WTC11 (cell line): ENCODE results near the gene ZNF311. TPM values are rescaled to one million over a fixed set of nuclear protein-coding genes. Genes with fewer than 3 reads are reported as not detected.

ENCODE experiments used
- ATAC-seq: fragments of 200-7000 bp; cut with Tn5 transposase; 2 replicates; pipeline ENCODE4 v1.10.0; 2021; ENCODE audit warnings: mild to moderate bottlenecking, moderate library complexity
- CTCF ChIA-PET: fragments of 300-600 bp; sonication (Branson Sonifier 250); formaldehyde crosslinking; loops from one replicate; lab custom pipeline; 2021; ENCODE audit warnings: antibody characterized with exemption; lab: Charles Lee
- POLR2A ChIA-PET: fragments of 350-600 bp; sonication (Branson Sonifier 250); formaldehyde crosslinking; loops from one replicate; lab custom pipeline; 2021; ENCODE audit warnings: antibody characterized with exemption; lab: Charles Lee
- DNase-seq: peaks from one replicate; pipeline ENCODE4 v3.0.0; 2021; ENCODE audit warnings: low spot score
- H3K27ac Mint-ChIP-seq: 2 replicates; pipeline ENCODE4 v1.8.0; 2021; ENCODE audit warnings: mixed read lengths
- H3K27me3 Mint-ChIP-seq: 2 replicates; pipeline ENCODE4 v1.8.0; 2021; ENCODE audit warnings: low read depth, mild to moderate bottlenecking, moderate library complexity, mixed read lengths
- H3K36me3 Mint-ChIP-seq: 2 replicates; pipeline ENCODE4 v1.8.0; 2021; ENCODE audit warnings: mixed read lengths
- H3K4me1 Mint-ChIP-seq: 2 replicates; pipeline ENCODE4 v1.8.0; 2022; ENCODE audit warnings: mixed read lengths
- H3K4me3 Mint-ChIP-seq: 2 replicates; pipeline ENCODE4 v1.8.0; 2021; ENCODE audit warnings: mild to moderate bottlenecking, moderate library complexity, mixed read lengths
- H3K9me3 Mint-ChIP-seq: 2 replicates; pipeline ENCODE4 v1.8.0; 2021; ENCODE audit warnings: mixed read lengths
- CREM ChIP-seq: sonication (generic); formaldehyde crosslinking; IDR thresholded peaks from 2 replicates; pipeline ENCODE4 v1.8.1; 2022; ENCODE audit warnings: mild to moderate bottlenecking, missing genetic modification reagents, moderate library complexity
- FOXJ3 ChIP-seq: sonication (generic); formaldehyde crosslinking; IDR thresholded peaks from 2 replicates; pipeline ENCODE4 v1.9.0; 2021; ENCODE audit warnings: missing genetic modification reagents, mild to moderate bottlenecking, borderline replicate concordance
- FOXP4 ChIP-seq: sonication (generic); formaldehyde crosslinking; IDR thresholded peaks from 2 replicates; pipeline ENCODE4 v1.8.0; 2022; ENCODE audit warnings: mild to moderate bottlenecking, missing genetic modification reagents
- HMGXB4 ChIP-seq: sonication (generic); formaldehyde crosslinking; IDR thresholded peaks from 2 replicates; pipeline ENCODE4 v1.8.1; 2023; ENCODE audit warnings: mild to moderate bottlenecking, moderate library complexity, missing genetic modification reagents
- MYBL2 ChIP-seq: sonication (generic); formaldehyde crosslinking; IDR thresholded peaks from 2 replicates; pipeline ENCODE4 v1.8.1; 2023; ENCODE audit warnings: mild to moderate bottlenecking, moderate library complexity, missing genetic modification reagents
- NFE2L1 ChIP-seq: sonication (generic); formaldehyde crosslinking; IDR thresholded peaks from 2 replicates; pipeline ENCODE4 v1.8.1; 2023; ENCODE audit warnings: missing genetic modification reagents
- PREB ChIP-seq: sonication (generic); formaldehyde crosslinking; IDR thresholded peaks from 2 replicates; pipeline ENCODE4 v1.8.1; 2022; ENCODE audit warnings: mild to moderate bottlenecking, missing genetic modification reagents, moderate library complexity, borderline replicate concordance
- SMAD3 ChIP-seq: sonication (generic); formaldehyde crosslinking; IDR thresholded peaks from 2 replicates; pipeline ENCODE4 v1.8.0; 2022; ENCODE audit warnings: missing genetic modification reagents, mild to moderate bottlenecking, borderline replicate concordance
- SP1 ChIP-seq: sonication (generic); formaldehyde crosslinking; conservative IDR thresholded peaks from 2 replicates; pipeline ENCODE4 v1.8.1; 2022; ENCODE audit warnings: missing genetic modification reagents
- TP53 ChIP-seq: sonication (generic); formaldehyde crosslinking; IDR thresholded peaks from 2 replicates; pipeline ENCODE4 v1.8.1; 2023; ENCODE audit warnings: mild to moderate bottlenecking, missing genetic modification reagents
- USF2 ChIP-seq: sonication (generic); formaldehyde crosslinking; IDR thresholded peaks from 2 replicates; pipeline ENCODE4 v1.8.1; 2023; ENCODE audit warnings: mild to moderate bottlenecking, missing genetic modification reagents, moderate library complexity
- ZBTB43 ChIP-seq: sonication (generic); formaldehyde crosslinking; IDR thresholded peaks from 2 replicates; pipeline ENCODE4 v1.8.1; 2023; ENCODE audit warnings: mild to moderate bottlenecking, missing genetic modification reagents
- ZNF219 ChIP-seq: sonication (generic); formaldehyde crosslinking; IDR thresholded peaks from 2 replicates; pipeline ENCODE4 v1.8.0; 2023; ENCODE audit warnings: missing genetic modification reagents, mild to moderate bottlenecking, borderline replicate concordance
- ZNF232 ChIP-seq: sonication (generic); formaldehyde crosslinking; IDR thresholded peaks from 2 replicates; pipeline ENCODE4 v1.8.0; 2022; ENCODE audit warnings: mild to moderate bottlenecking, missing genetic modification reagents
- ZNF396 ChIP-seq: fragments of 250-450 bp; sonication (Bioruptor Pico); IDR thresholded peaks from 2 replicates; pipeline ENCODE4 v1.8.0; 2021; ENCODE audit warnings: mild to moderate bottlenecking, moderate library complexity, borderline replicate concordance
- ZNF512 ChIP-seq: sonication (generic); formaldehyde crosslinking; IDR thresholded peaks from 2 replicates; pipeline ENCODE4 v1.8.1; 2022; ENCODE audit warnings: missing genetic modification reagents, borderline replicate concordance
- ZSCAN18 ChIP-seq: fragments of 250-450 bp; sonication (Bioruptor Pico); IDR thresholded peaks from 2 replicates; pipeline ENCODE4 v2.1.2; 2022; ENCODE audit warnings: mild to moderate bottlenecking, moderate library complexity
- total RNA-seq: library from RNA; stranded (reverse); gene quantifications from 3 replicates; pipeline ENCODE4 v1.2.3, GENCODE V29; 2021
- TF ChIP-seq, protein P1 (sequence below): sonication (generic); formaldehyde crosslinking; IDR thresholded peaks from 2 replicates; pipeline ENCODE4 v1.8.0; 2022; ENCODE audit warnings: mild to moderate bottlenecking, missing genetic modification reagents
- TF ChIP-seq, protein P2 (sequence below): fragments of 250-450 bp; sonication (Bioruptor Pico); conservative IDR thresholded peaks from 2 replicates; pipeline ENCODE4 v1.9.0; 2021; ENCODE audit warnings: mild to moderate bottlenecking

ZNF311 gene
- total RNA-seq, 1 experiment from 2014 or later, result 2.0 TPM

DNA sequence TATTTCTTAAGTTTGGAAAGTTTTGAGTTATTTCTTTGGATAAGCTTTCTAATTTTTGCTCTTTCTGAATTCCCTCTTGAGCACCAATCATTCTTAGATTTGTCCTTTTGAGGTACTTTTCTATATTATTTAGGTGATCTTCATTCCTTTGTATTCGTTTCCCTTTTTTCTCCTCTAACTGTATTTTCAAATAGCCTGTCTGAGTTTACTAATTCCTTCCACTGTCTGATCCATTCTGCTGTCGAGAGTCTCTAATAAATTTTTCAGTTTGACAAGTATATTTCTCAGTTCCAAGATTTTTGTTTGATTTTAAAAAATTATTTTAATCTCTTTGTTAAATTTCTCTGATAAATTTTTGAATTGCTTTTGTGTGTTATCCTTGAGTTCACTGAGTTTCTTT, 16.3 kb upstream of the ZNF311 start:
- ChIA-PET CTCF (interaction anchor here (0.6 kb wide), 1 partner anchor 126 kb away, joined by 4 read pairs; no protein-coding TSS in a partner anchor), POLR2A (no interaction called here)
- DNase-seq (no peak), ATAC-seq (no peak)
- Mint-ChIP-seq H3K4me3 (no peak overlapping the region), H3K4me1 (no peaks in the 10 kb centered on the region; the same call in 1 of the 2 replicates), H3K27me3 (peaks cover 16% of the 10 kb centered on the region), H3K36me3 (no peaks in the 10 kb centered on the region), H3K9me3 (no peaks in the 10 kb centered on the region), H3K27ac (no peak overlapping the region)
- TF ChIP-seq ZBTB43 (CRISPR knock-in tag) (no peak), ZNF219 (CRISPR knock-in tag) (no peak), FOXJ3 (CRISPR knock-in tag) (no peak), NFE2L1 (no peak), PREB (CRISPR knock-in tag) (no peak), ZSCAN18 (CRISPR knock-in tag) (no peak), MYBL2 (CRISPR knock-in tag) (no peak), SP1 (CRISPR knock-in tag) (no peak), CREM (CRISPR knock-in tag) (no peak), ZNF232 (CRISPR knock-in tag) (no peak), USF2 (CRISPR knock-in tag) (no peak), ZNF396 (CRISPR knock-in tag) (no peak), TP53 (CRISPR knock-in tag) (no peak), ZNF512 (no peak), HMGXB4 (CRISPR knock-in tag) (no peak), SMAD3 (no peak), FOXP4 (CRISPR knock-in tag) (no peak)
- TF ChIP-seq, protein P1, sequence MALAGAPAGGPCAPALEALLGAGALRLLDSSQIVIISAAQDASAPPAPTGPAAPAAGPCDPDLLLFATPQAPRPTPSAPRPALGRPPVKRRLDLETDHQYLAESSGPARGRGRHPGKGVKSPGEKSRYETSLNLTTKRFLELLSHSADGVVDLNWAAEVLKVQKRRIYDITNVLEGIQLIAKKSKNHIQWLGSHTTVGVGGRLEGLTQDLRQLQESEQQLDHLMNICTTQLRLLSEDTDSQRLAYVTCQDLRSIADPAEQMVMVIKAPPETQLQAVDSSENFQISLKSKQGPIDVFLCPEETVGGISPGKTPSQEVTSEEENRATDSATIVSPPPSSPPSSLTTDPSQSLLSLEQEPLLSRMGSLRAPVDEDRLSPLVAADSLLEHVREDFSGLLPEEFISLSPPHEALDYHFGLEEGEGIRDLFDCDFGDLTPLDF (CRISPR knock-in tag), result no peak
- TF ChIP-seq, protein P2, sequence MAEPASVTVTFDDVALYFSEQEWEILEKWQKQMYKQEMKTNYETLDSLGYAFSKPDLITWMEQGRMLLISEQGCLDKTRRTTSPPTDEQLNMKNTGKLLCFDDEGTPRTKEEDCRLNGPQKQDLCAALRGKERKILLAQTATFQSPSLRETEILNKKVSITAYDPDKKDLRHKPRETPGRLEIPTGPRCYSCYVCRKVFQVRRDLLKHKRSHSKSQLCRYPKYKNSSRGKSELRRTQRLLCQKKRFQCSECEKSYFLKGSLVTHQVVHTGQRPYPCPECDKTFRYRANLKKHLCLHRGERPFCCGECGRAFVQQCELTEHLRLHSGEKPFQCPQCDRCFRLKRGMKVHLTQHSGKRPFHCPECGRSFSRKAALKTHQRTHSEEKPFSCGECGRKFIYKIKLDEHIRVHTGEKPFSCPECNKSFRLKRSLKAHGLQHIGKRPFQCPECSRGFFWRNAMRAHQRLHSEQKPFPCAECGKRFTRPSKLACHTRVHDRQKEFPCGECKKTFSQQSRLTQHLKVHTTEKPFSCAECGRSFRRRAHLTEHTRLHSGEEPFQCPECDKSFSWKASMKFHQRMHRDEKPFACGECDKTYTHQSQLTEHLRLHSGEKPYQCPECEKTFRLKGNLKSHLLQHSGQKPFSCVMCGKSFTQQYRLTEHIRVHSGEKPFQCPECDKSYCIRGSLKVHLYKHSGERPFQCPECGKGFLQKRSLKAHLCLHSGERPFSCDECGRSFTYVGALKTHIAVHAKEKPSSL (CRISPR knock-in tag), result no peak
